GM23338 (cell line): Measurements from ENCODE around the gene PCSK4. TPM values are rescaled to one million over a fixed set of nuclear protein-coding genes. Genes with fewer than 3 reads are reported as not detected.
A peak's percentile ranks its signal among the peaks of the same experiment; 100 is the strongest.

Source experiments
- ATAC-seq: fragments of 200-7000 bp; cut with Tn5 transposase; 3 replicates; pipeline ENCODE4 v1.9.1; 2020
- DNase-seq: peaks from one replicate; pipeline ENCODE4 v3.0.0-alpha.2; 2015; ENCODE audit warnings: low spot score
- H2AFZ ChIP-seq: fragments of 200-600 bp; sonication (generic); 2 replicates; pipeline ENCODE4 v1.8.0; 2016; ENCODE audit warnings: antibody characterized with exemption, mild to moderate bottlenecking, moderate library complexity
- H3F3A ChIP-seq: fragments of 200-600 bp; sonication (generic); replicated peaks from 2 replicates; pipeline ENCODE4 v1.8.0; 2017; ENCODE audit warnings: antibody characterized with exemption, mixed run types, low read depth
- H3K27ac ChIP-seq: fragments of 200-600 bp; sonication (generic); 2 replicates; pipeline ENCODE4 v1.6.1; 2016; ENCODE audit warnings: low read depth
- H3K27me3 ChIP-seq: fragments of 200-600 bp; sonication (generic); 2 replicates; pipeline ENCODE4 v1.8.0; 2016; ENCODE audit warnings: mild to moderate bottlenecking, mixed run types, moderate library complexity; ENCODE audit not compliant: insufficient read depth
- H3K36me3 ChIP-seq: fragments of 200-600 bp; sonication (generic); 2 replicates; pipeline ENCODE4 v1.8.0; 2016; ENCODE audit warnings: mild to moderate bottlenecking; ENCODE audit not compliant: insufficient read depth
- H3K4me1 ChIP-seq: fragments of 200-600 bp; sonication (generic); 2 replicates; pipeline ENCODE4 v1.8.0; 2016; ENCODE audit warnings: mild to moderate bottlenecking, moderate library complexity; ENCODE audit not compliant: insufficient read depth
- H3K4me2 ChIP-seq: fragments of 200-600 bp; sonication (generic); 2 replicates; pipeline ENCODE4 v1.7.1; 2017; ENCODE audit warnings: mixed run types
- H3K4me3 ChIP-seq: fragments of 200-600 bp; sonication (generic); 2 replicates; pipeline ENCODE4 v1.6.1; 2016; ENCODE audit warnings: mixed run types
- H3K79me2 ChIP-seq: fragments of 200-600 bp; sonication (generic); replicated peaks from 2 replicates; pipeline ENCODE4 v1.8.0; 2017; ENCODE audit warnings: mild to moderate bottlenecking; ENCODE audit not compliant: insufficient read depth
- H3K9me2 ChIP-seq: fragments of 200-600 bp; sonication (generic); 2 replicates; pipeline ENCODE4 v1.8.0; 2017; ENCODE audit not compliant: insufficient read depth
- H4K20me1 ChIP-seq: fragments of 200-600 bp; sonication (generic); replicated peaks from 2 replicates; pipeline ENCODE4 v1.8.0; 2017; ENCODE audit warnings: mild to moderate bottlenecking; ENCODE audit not compliant: insufficient read depth
- H3K27ac Mint-ChIP-seq: 2 replicates; pipeline ENCODE4 v1.8.0; 2020; ENCODE audit warnings: inconsistent platforms, mild to moderate bottlenecking, moderate library complexity, mixed read lengths
- H3K27me3 Mint-ChIP-seq: 3 replicates; pipeline ENCODE4 v1.8.0; 2022; ENCODE audit warnings: low read depth, mild to moderate bottlenecking, moderate library complexity, mixed read lengths, inconsistent platforms; ENCODE audit not compliant: insufficient read depth, poor library complexity
- H3K36me3 Mint-ChIP-seq: 3 replicates; pipeline ENCODE4 v1.8.0; 2021; ENCODE audit warnings: low read depth, mild to moderate bottlenecking, inconsistent platforms, moderate library complexity, mixed read lengths
- H3K4me1 Mint-ChIP-seq: 3 replicates; pipeline ENCODE4 v1.8.0; 2020; ENCODE audit warnings: mild to moderate bottlenecking, inconsistent platforms, mixed read lengths
- H3K4me3 Mint-ChIP-seq: 3 replicates; pipeline ENCODE4 v1.8.0; 2021; ENCODE audit warnings: moderate library complexity, mild to moderate bottlenecking, inconsistent platforms, mixed read lengths
- H3K9me3 Mint-ChIP-seq: 3 replicates; pipeline ENCODE4 v1.8.0; 2020; ENCODE audit warnings: moderate library complexity, mild to moderate bottlenecking, inconsistent platforms, mixed read lengths
- CREB1 ChIP-seq: fragments of 250-450 bp; sonication (Bioruptor Pico); IDR thresholded peaks from 2 replicates; pipeline ENCODE4 v1.5.0; 2020; ENCODE audit warnings: low read depth, mild to moderate bottlenecking, moderate library complexity
- EZH2phosphoT487 ChIP-seq: fragments of 200-600 bp; sonication (generic); IDR thresholded peaks from one replicate; pipeline ENCODE4 v1.8.1; 2018; ENCODE audit warnings: antibody characterized with exemption; ENCODE audit not compliant: unreplicated experiment
- JUNB ChIP-seq: IDR thresholded peaks from one replicate; pipeline ENCODE4 v1.6.1; 2016; ENCODE audit warnings: antibody characterized with exemption; ENCODE audit not compliant: unreplicated experiment
- STAT1 ChIP-seq: IDR thresholded peaks from one replicate; pipeline ENCODE4 v1.6.1; 2016; ENCODE audit warnings: antibody characterized with exemption; ENCODE audit not compliant: unreplicated experiment
- polyA plus RNA-seq: library from polyadenylated mRNA; unstranded; fragments of >200 nt; fragmentation: Nextera tagmentation; extraction: Ambion mirVana; gene quantifications from 2 replicates; pipeline ENCODE4 v1.2.1, GENCODE V29; 2016
- total RNA-seq: library from RNA; depleted of rRNA; stranded (reverse); fragments of >200 nt; shearing (Covaris generic); gene quantifications from 2 replicates; pipeline ENCODE4 v1.2.3, GENCODE V29; 2014
- TF ChIP-seq, protein P1 (sequence below), 2 experiments: fragments of 200-600 bp in 1 of 2; sonication (generic) in 1 of 2; conservative IDR thresholded peaks; 2 replicates each; pipeline versions ENCODE4 v1.5.1 to v1.6.1; 2016 to 2017; ENCODE audit warnings: antibody characterized with exemption in 2 of 2, low read depth in 2 of 2, mild to moderate bottlenecking in 2 of 2, moderate library complexity in 1 of 2
- TF ChIP-seq, protein P2 (sequence below): fragments of 250-450 bp; sonication (Bioruptor Pico); IDR thresholded peaks from 2 replicates; pipeline ENCODE4 v1.5.0; 2020; ENCODE audit warnings: mild to moderate bottlenecking, moderate library complexity

PCSK4 gene
- total and polyA plus RNA-seq, 2 experiments from 2014 or later = 3.8 to 15.1 TPM

DNA sequence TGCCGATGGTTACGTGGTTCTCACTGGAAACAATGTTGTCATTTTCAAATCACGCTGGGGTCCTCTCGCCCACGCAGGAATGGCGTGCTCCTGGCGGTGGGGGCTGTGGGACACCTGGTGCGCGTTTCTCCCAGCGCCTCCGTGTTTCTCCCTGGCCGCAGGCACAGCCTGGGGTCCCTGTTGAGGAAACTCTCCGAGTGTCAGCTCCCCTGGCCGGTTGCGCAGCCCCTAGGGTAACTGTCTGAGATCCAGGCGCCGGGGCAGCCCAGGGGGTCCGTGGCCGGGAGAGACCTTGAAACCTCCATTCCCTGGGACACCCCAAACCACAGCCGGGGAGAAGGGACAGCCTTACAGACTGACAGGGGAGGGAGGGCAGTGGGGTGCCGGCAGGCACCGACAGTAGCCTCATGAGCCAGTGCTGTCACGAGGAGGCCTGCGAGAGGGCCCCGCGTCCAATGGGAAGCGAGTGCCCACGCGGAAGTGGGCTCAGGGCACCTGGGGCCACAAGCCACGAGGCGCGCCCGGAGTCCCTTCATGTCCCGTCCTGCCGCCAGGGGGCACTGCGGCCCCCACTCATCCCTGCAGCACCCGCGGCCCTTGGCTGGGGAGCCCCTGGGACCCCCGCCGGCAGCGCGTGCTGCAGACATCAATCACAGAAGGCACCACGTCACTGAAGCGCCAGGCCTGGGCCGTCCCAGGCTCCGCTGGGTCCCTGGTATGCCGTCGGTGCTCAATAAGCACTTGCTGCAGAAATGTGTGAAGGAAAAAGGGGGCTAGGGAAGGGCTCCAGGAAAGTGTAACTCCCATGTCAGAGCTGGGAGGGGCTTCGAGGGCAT lies 13.2 kb upstream of the PCSK4 start:
- no peak overlapping the region for H3K27ac Mint-ChIP-seq
- Histone ChIP-seq H3K4me3 (peak overlapping the region; percentile 43), H3K27me3 (peaks cover 13% of the 10 kb centered on the region), H3K27ac (no peak overlapping the region), H4K20me1 (no peaks in the 10 kb centered on the region), H3K4me2 (peak overlapping the region; percentile 71), H3F3A (0 out of 2 replicates have a peak, but pooled peaks cover 8% of the 10 kb centered on the region), H2AFZ (peak overlapping the region; percentile 90), H3K4me1 (0 out of 2 replicates have a peak, but pooled peaks cover 5% of the 10 kb centered on the region), H3K79me2 (no peaks in the 10 kb centered on the region), H3K36me3 (no peaks in the 10 kb centered on the region), H3K9me2 (no peaks in the 10 kb centered on the region)
- ATAC-seq (peak; percentile 46), DNase-seq (peak; percentile 85)
- peaks cover 24% of the 10 kb centered on the region for H3K9me3 Mint-ChIP-seq
- no peak for TF ChIP-seq STAT1
- peak; percentile 78 for TF ChIP-seq CREB1 (CRISPR knock-in tag)
- TF ChIP-seq, protein P1, sequence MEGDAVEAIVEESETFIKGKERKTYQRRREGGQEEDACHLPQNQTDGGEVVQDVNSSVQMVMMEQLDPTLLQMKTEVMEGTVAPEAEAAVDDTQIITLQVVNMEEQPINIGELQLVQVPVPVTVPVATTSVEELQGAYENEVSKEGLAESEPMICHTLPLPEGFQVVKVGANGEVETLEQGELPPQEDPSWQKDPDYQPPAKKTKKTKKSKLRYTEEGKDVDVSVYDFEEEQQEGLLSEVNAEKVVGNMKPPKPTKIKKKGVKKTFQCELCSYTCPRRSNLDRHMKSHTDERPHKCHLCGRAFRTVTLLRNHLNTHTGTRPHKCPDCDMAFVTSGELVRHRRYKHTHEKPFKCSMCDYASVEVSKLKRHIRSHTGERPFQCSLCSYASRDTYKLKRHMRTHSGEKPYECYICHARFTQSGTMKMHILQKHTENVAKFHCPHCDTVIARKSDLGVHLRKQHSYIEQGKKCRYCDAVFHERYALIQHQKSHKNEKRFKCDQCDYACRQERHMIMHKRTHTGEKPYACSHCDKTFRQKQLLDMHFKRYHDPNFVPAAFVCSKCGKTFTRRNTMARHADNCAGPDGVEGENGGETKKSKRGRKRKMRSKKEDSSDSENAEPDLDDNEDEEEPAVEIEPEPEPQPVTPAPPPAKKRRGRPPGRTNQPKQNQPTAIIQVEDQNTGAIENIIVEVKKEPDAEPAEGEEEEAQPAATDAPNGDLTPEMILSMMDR (conservative IDR thresholded peaks at IDR 0.05; ENCODE audit: low read depth in 2 of 2) = peak; percentile 63 to 85
- peaks cover 31% of the 10 kb centered on the region for H3K27me3 Mint-ChIP-seq
- peaks cover 2% of the 10 kb centered on the region; the same call in 2 of the 3 replicates for H3K4me1 Mint-ChIP-seq
- H3K4me3 Mint-ChIP-seq = peak overlapping the region; percentile 55; the same call in 2 of the 3 replicates
- no peaks in the 10 kb centered on the region; the same call in 2 of the 3 replicates for H3K36me3 Mint-ChIP-seq

DNA sequence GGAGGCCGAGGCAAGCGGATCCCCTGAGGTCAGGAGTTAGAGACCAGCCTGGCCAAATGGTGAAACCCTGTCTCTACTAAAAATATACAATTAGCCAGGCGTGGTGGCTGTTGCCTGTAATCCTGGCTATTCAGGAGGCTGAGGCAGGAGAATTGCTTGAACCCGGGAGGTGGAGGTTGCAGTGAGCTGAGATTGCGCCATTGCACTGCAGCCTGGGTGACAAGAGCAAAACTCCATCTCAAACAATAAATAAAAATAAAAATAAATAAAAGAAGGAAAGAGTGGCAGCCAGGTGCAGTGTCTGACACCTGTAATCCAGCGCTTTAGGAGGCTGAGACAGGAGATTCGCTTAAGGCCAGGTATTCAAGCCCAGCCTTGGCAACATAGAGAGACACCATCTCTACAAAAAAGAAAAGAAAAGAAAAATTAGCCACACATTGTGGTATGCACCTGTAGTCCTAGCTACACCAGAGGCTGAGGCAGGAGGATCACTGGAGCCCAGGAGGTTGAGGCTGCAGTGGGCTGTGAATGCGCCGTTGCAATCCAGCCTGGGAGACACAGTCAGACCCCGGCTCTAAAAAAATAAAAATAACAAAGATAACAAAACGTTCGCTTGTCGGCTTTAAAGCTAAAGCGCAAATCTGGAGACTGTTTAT lies 12.4 kb upstream of the PCSK4 start:
- H3K9me3 Mint-ChIP-seq = peaks cover 22% of the 10 kb centered on the region
- peaks cover 2% of the 10 kb centered on the region; the same call in 2 of the 3 replicates for H3K4me1 Mint-ChIP-seq
- DNase-seq (no peak), ATAC-seq (no peak)
- peak overlapping the region; percentile 71 for H3K4me2 ChIP-seq
- H3K4me3 ChIP-seq = peak overlapping the region; percentile 43
- no peaks in the 10 kb centered on the region; the same call in 2 of the 3 replicates for H3K36me3 Mint-ChIP-seq
- peak overlapping the region; percentile 90 for H2AFZ ChIP-seq
- H4K20me1 ChIP-seq = no peaks in the 10 kb centered on the region
- H3K36me3 ChIP-seq = no peaks in the 10 kb centered on the region
- no peak overlapping the region for H3K27ac ChIP-seq
- peak overlapping the region; percentile 23; the same call in 1 of the 3 replicates for H3K4me3 Mint-ChIP-seq
- H3K79me2 ChIP-seq = no peaks in the 10 kb centered on the region
- TF ChIP-seq EZH2phosphoT487 = no peak
- TF ChIP-seq JUNB = no peak
- H3K27me3 ChIP-seq = peaks cover 13% of the 10 kb centered on the region
- no peak overlapping the region for H3K27ac Mint-ChIP-seq
- H3F3A ChIP-seq = 0 out of 2 replicates have a peak, but pooled peaks cover 8% of the 10 kb centered on the region
- 0 out of 2 replicates have a peak, but pooled peaks cover 5% of the 10 kb centered on the region for H3K4me1 ChIP-seq
- peaks cover 29% of the 10 kb centered on the region for H3K27me3 Mint-ChIP-seq
- no peaks in the 10 kb centered on the region for H3K9me2 ChIP-seq

DNA sequence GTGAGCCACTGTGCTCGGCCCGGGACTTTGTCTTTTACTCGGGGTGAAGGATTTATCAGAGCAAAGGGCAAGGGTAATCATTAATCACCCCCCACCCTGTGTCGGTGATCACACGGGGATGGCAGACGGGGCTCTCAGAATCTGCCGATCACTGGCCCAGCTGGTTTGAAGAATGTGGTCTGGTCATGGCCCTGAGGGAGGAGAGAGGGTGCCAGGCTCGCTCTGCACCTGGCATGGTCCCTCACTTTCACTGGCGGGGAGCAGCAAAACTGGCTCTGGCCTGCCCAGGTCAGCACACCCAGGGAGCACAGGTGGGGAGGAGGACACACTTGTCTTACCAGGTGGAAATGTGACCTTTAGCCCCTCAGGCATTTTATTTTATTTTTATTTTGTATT lies 11.0 kb upstream of the PCSK4 start:
- Mint-ChIP-seq H3K4me3 (no peak overlapping the region), H3K27me3 (peaks cover 26% of the 10 kb centered on the region), H3K36me3 (no peaks in the 10 kb centered on the region; the same call in 2 of the 3 replicates), H3K9me3 (peaks cover 21% of the 10 kb centered on the region), H3K27ac (no peak overlapping the region), H3K4me1 (peaks cover 2% of the 10 kb centered on the region; the same call in 2 of the 3 replicates)
- no peaks in the 10 kb centered on the region for H4K20me1 ChIP-seq
- H3F3A ChIP-seq = 0 out of 2 replicates have a peak, but pooled peaks cover 8% of the 10 kb centered on the region
- H3K9me2 ChIP-seq = no peaks in the 10 kb centered on the region
- H3K36me3 ChIP-seq = no peaks in the 10 kb centered on the region
- H3K4me2 ChIP-seq = no peak overlapping the region
- no peak overlapping the region for H2AFZ ChIP-seq
- ATAC-seq = no peak
- no peaks in the 10 kb centered on the region for H3K79me2 ChIP-seq
- peaks cover 13% of the 10 kb centered on the region for H3K27me3 ChIP-seq
- no peak overlapping the region for H3K4me3 ChIP-seq
- no peak for DNase-seq
- H3K4me1 ChIP-seq = 0 out of 2 replicates have a peak, but pooled peaks cover 5% of the 10 kb centered on the region
- no peak overlapping the region for H3K27ac ChIP-seq
- TF ChIP-seq JUNB = no peak
- TF ChIP-seq, protein P2, sequence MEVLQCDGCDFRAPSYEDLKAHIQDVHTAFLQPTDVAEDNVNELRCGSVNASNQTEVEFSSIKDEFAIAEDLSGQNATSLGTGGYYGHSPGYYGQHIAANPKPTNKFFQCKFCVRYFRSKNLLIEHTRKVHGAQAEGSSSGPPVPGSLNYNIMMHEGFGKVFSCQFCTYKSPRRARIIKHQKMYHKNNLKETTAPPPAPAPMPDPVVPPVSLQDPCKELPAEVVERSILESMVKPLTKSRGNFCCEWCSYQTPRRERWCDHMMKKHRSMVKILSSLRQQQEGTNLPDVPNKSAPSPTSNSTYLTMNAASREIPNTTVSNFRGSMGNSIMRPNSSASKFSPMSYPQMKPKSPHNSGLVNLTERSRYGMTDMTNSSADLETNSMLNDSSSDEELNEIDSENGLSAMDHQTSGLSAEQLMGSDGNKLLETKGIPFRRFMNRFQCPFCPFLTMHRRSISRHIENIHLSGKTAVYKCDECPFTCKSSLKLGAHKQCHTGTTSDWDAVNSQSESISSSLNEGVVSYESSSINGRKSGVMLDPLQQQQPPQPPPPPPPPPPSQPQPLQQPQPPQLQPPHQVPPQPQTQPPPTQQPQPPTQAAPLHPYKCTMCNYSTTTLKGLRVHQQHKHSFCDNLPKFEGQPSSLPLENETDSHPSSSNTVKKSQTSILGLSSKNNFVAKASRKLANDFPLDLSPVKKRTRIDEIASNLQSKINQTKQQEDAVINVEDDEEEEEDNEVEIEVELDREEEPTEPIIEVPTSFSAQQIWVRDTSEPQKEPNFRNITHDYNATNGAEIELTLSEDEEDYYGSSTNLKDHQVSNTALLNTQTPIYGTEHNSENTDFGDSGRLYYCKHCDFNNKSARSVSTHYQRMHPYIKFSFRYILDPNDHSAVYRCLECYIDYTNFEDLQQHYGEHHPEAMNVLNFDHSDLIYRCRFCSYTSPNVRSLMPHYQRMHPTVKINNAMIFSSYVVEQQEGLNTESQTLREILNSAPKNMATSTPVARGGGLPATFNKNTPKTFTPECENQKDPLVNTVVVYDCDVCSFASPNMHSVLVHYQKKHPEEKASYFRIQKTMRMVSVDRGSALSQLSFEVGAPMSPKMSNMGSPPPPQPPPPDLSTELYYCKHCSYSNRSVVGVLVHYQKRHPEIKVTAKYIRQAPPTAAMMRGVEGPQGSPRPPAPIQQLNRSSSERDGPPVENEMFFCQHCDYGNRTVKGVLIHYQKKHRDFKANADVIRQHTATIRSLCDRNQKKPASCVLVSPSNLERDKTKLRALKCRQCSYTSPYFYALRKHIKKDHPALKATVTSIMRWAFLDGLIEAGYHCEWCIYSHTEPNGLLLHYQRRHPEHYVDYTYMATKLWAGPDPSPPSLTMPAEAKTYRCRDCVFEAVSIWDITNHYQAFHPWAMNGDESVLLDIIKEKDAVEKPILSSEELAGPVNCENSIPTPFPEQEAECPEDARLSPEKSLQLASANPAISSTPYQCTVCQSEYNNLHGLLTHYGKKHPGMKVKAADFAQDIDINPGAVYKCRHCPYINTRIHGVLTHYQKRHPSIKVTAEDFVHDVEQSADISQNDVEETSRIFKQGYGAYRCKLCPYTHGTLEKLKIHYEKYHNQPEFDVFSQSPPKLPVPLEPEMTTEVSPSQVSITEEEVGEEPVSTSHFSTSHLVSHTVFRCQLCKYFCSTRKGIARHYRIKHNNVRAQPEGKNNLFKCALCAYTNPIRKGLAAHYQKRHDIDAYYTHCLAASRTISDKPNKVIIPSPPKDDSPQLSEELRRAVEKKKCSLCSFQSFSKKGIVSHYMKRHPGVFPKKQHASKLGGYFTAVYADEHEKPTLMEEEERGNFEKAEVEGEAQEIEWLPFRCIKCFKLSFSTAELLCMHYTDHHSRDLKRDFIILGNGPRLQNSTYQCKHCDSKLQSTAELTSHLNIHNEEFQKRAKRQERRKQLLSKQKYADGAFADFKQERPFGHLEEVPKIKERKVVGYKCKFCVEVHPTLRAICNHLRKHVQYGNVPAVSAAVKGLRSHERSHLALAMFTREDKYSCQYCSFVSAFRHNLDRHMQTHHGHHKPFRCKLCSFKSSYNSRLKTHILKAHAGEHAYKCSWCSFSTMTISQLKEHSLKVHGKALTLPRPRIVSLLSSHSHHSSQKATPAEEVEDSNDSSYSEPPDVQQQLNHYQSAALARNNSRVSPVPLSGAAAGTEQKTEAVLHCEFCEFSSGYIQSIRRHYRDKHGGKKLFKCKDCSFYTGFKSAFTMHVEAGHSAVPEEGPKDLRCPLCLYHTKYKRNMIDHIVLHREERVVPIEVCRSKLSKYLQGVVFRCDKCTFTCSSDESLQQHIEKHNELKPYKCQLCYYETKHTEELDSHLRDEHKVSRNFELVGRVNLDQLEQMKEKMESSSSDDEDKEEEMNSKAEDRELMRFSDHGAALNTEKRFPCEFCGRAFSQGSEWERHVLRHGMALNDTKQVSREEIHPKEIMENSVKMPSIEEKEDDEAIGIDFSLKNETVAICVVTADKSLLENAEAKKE (CRISPR knock-in tag) = no peak
